IMR-90 (cell line): ENCODE data around the gene DOCK9. TPM values are rescaled to one million over a fixed set of nuclear protein-coding genes. Genes with fewer than 3 reads are reported as not detected.

Experiments
- ATAC-seq: fragments of 200-7000 bp; cut with Tn5 transposase; 2 replicates; pipeline ENCODE4 v1.9.1; 2020; ENCODE audit warnings: low read depth, mild to moderate bottlenecking, moderate library complexity
- BruUV-seq: library from RNA; stranded (reverse); fragments of 400-500 nt; replicated peaks from 2 replicates; lab custom pipeline; 2021; lab: Mats Ljungman, UMichigan
- CTCF ChIA-PET: fragments of 300-600 bp; formaldehyde crosslinking; extraction: SDS; loops from one replicate; lab custom pipeline; 2021; ENCODE audit warnings: antibody characterized with exemption; lab: Yijun Ruan, JAX
- POLR2A ChIA-PET: fragments of 300-600 bp; sonication (Branson Sonifier 250); formaldehyde crosslinking; loops from one replicate; lab custom pipeline; 2022; ENCODE audit warnings: antibody characterized with exemption; ENCODE audit not compliant: unreplicated experiment; lab: Charles Lee
- DNase-seq: peaks from one replicate; pipeline ENCODE4 v3.0.0; 2013
- H2AFZ ChIP-seq: replicated peaks from 2 replicates; pipeline ENCODE3; 2013; ENCODE audit warnings: low read length, mild to moderate bottlenecking; ENCODE audit not compliant: poor library complexity
- H2AK5ac ChIP-seq: 2 replicates; pipeline ENCODE4 v1.6.1; 2013; ENCODE audit warnings: low read depth, low read length, inconsistent platforms
- H2AK9ac ChIP-seq: replicated peaks from 2 replicates; pipeline ENCODE3; 2013; ENCODE audit warnings: mild to moderate bottlenecking, low read depth, low read length, moderate library complexity; ENCODE audit not compliant: poor library complexity
- H2BK120ac ChIP-seq: 2 replicates; pipeline ENCODE4 v1.6.1; 2013; ENCODE audit warnings: low read depth, low read length, inconsistent platforms
- H2BK15ac ChIP-seq: 3 replicates; pipeline ENCODE4 v1.6.1; 2013; ENCODE audit warnings: low read depth, low read length, inconsistent platforms
- H2BK20ac ChIP-seq: 2 replicates; pipeline ENCODE4 v1.6.1; 2013; ENCODE audit warnings: low read depth, mild to moderate bottlenecking, inconsistent platforms, low read length, moderate library complexity
- H2BK5ac ChIP-seq: 2 replicates; pipeline ENCODE4 v1.6.1; 2013; ENCODE audit warnings: mild to moderate bottlenecking, low read depth, low read length, inconsistent platforms; ENCODE audit not compliant: poor library complexity, severe bottlenecking
- H3K14ac ChIP-seq: replicated peaks from 2 replicates; pipeline ENCODE4 v1.6.1; 2013; ENCODE audit warnings: low read depth, low read length, inconsistent platforms
- H3K18ac ChIP-seq: 2 replicates; pipeline ENCODE4 v1.6.1; 2013; ENCODE audit warnings: low read depth, low read length, control low read depth
- H3K23ac ChIP-seq: 2 replicates; pipeline ENCODE4 v1.6.1; 2013; ENCODE audit warnings: low read depth, low read length, inconsistent platforms
- H3K27ac ChIP-seq: 2 replicates; pipeline ENCODE4 v1.5.1; 2013; ENCODE audit warnings: mild to moderate bottlenecking, control low read depth, low read length; ENCODE audit not compliant: insufficient read depth
- H3K27me3 ChIP-seq: 2 replicates; pipeline ENCODE4 v1.6.1; 2013; ENCODE audit warnings: low read length; ENCODE audit not compliant: control insufficient read depth, insufficient read depth
- H3K36me3 ChIP-seq: 2 replicates; pipeline ENCODE4 v1.6.1; 2013; ENCODE audit warnings: low read length, mixed read lengths; ENCODE audit not compliant: control insufficient read depth, insufficient read depth
- H3K4ac ChIP-seq: 2 replicates; pipeline ENCODE4 v1.6.1; 2013; ENCODE audit warnings: low read depth, low read length, inconsistent platforms
- H3K4me1 ChIP-seq: 2 replicates; pipeline ENCODE4 v1.6.1; 2013; ENCODE audit warnings: low read length, mixed read lengths; ENCODE audit not compliant: control insufficient read depth, insufficient read depth
- H3K4me2 ChIP-seq: 2 replicates; pipeline ENCODE4 v1.6.1; 2013; ENCODE audit warnings: low read depth, mild to moderate bottlenecking, control low read depth, low read length, moderate library complexity
- H3K4me3 ChIP-seq: 2 replicates; pipeline ENCODE4 v1.5.1; 2013; ENCODE audit warnings: low read depth, mild to moderate bottlenecking, control low read depth, low read length, moderate library complexity; ENCODE audit not compliant: insufficient read depth
- H3K56ac ChIP-seq: 2 replicates; pipeline ENCODE4 v1.6.1; 2013; ENCODE audit warnings: low read length, inconsistent platforms; ENCODE audit not compliant: insufficient read depth; ENCODE audit errors: extremely low read depth
- H3K79me1 ChIP-seq, 2 experiments: 2 replicates each; pipeline ENCODE4 v1.6.1; 2013; ENCODE audit warnings: low read length in 2 of 2, inconsistent platforms in 1 of 2, low read depth in 1 of 2
- H3K9ac ChIP-seq: 2 replicates; pipeline ENCODE4 v1.6.1; 2013; ENCODE audit warnings: low read depth, low read length, control low read depth
- H3K9me1 ChIP-seq: 2 replicates; pipeline ENCODE4 v1.6.1; 2013; ENCODE audit warnings: low read length, inconsistent platforms; ENCODE audit not compliant: insufficient read depth
- H3K9me3 ChIP-seq: 2 replicates; pipeline ENCODE4 v1.6.1; 2013; ENCODE audit warnings: low read length; ENCODE audit not compliant: control insufficient read depth, insufficient read depth
- H4K20me1 ChIP-seq: 2 replicates; pipeline ENCODE4 v1.6.1; 2013; ENCODE audit warnings: low read length, inconsistent platforms; ENCODE audit not compliant: insufficient read depth
- H4K5ac ChIP-seq: 2 replicates; pipeline ENCODE4 v1.6.1; 2013; ENCODE audit warnings: mild to moderate bottlenecking, low read depth, low read length, control low read depth
- H4K8ac ChIP-seq, 2 experiments: 2 replicates each; pipeline ENCODE4 v1.6.1; 2013; ENCODE audit warnings: low read depth in 2 of 2, low read length in 2 of 2, control low read depth in 1 of 2, inconsistent platforms in 1 of 2
- H4K91ac ChIP-seq: 2 replicates; pipeline ENCODE4 v1.6.1; 2013; ENCODE audit warnings: low read depth, low read length, inconsistent platforms; ENCODE audit not compliant: insufficient read depth
- BHLHE40 ChIP-seq: fragments of 150-350 bp; IDR thresholded peaks from 2 replicates; pipeline ENCODE4 v1.6.1; 2016; ENCODE audit warnings: mild to moderate bottlenecking, low read depth, low read length
- CEBPB ChIP-seq: IDR thresholded peaks from 2 replicates; pipeline ENCODE4 v1.6.1; 2012; ENCODE audit warnings: low read depth, low read length, improper control_type of control experiment
- CHD1 ChIP-seq: IDR thresholded peaks from 2 replicates; pipeline ENCODE4 v1.6.1; 2012; ENCODE audit warnings: low read depth, low read length, improper control_type of control experiment
- CTCF ChIP-seq: conservative IDR thresholded peaks from 2 replicates; pipeline ENCODE4 v1.5.1; 2012; ENCODE audit warnings: mild to moderate bottlenecking, low read depth, low read length, improper control_type of control experiment
- ELK1 ChIP-seq: fragments of 150-350 bp; IDR thresholded peaks from 2 replicates; pipeline ENCODE4 v1.6.1; 2016; ENCODE audit warnings: low read depth, mild to moderate bottlenecking, low read length, moderate library complexity, borderline replicate concordance
- FOS ChIP-seq: fragments of 150-350 bp; IDR thresholded peaks from 2 replicates; pipeline ENCODE4 v1.6.1; 2016; ENCODE audit warnings: low read depth, low read length
- MAFK ChIP-seq: IDR thresholded peaks from 2 replicates; pipeline ENCODE4 v1.6.1; 2012; ENCODE audit warnings: low read depth, low read length, improper control_type of control experiment
- MAZ ChIP-seq: IDR thresholded peaks from 2 replicates; pipeline ENCODE4 v1.6.1; 2012; ENCODE audit warnings: low read depth, mild to moderate bottlenecking, low read length, improper control_type of control experiment, moderate library complexity, borderline replicate concordance
- MXI1 ChIP-seq: IDR thresholded peaks from 2 replicates; pipeline ENCODE4 v1.6.1; 2012; ENCODE audit warnings: low read depth, mild to moderate bottlenecking, low read length, moderate library complexity, borderline replicate concordance
- NFE2L2 ChIP-seq: fragments of 150-350 bp; IDR thresholded peaks from 2 replicates; pipeline ENCODE4 v1.6.1; 2016; ENCODE audit warnings: low read depth, mild to moderate bottlenecking, low read length
- POLR2A ChIP-seq: IDR thresholded peaks from 2 replicates; pipeline ENCODE4 v1.6.1; 2012; ENCODE audit warnings: mild to moderate bottlenecking, low read depth, low read length
- RAD21 ChIP-seq: IDR thresholded peaks from 2 replicates; pipeline ENCODE4 v1.6.1; 2012; ENCODE audit warnings: low read length, improper control_type of control experiment
- RCOR1 ChIP-seq: IDR thresholded peaks from 2 replicates; pipeline ENCODE4 v1.6.1; 2012; ENCODE audit warnings: mild to moderate bottlenecking, low read length, improper control_type of control experiment; ENCODE audit not compliant: insufficient replicate concordance
- RFX5 ChIP-seq: IDR thresholded peaks from 2 replicates; pipeline ENCODE4 v1.8.0; 2012; ENCODE audit warnings: low read depth, mild to moderate bottlenecking, low read length, moderate library complexity
- SMC3 ChIP-seq: fragments of 150-350 bp; IDR thresholded peaks from 2 replicates; pipeline ENCODE4 v1.6.1; 2016; ENCODE audit warnings: low read depth, mild to moderate bottlenecking, antibody characterized with exemption, low read length, moderate library complexity
- USF2 ChIP-seq: fragments of 150-350 bp; IDR thresholded peaks from 2 replicates; pipeline ENCODE4 v1.6.1; 2017; ENCODE audit warnings: mild to moderate bottlenecking, antibody characterized with exemption, low read length, low read depth
- WGBS, 2 experiments: methylation state at CpG; one replicate each; pipeline versions ENCODE4 v1.1.5 to v1.1.7; 2013; ENCODE audit warnings: missing lambda C conversion rate in 2 of 2; ENCODE audit not compliant: insufficient read length in 1 of 2; ENCODE audit errors: extremely low coverage in 2 of 2; 5-methylcytosine and 5-hydroxymethylcytosine counted together
- dilution Hi-C: fragments of 300-500 bp; cut with HindIII; formaldehyde crosslinking; loops from one replicate; pipeline ENCODE4 v1.14.3; 2018; ENCODE audit warnings: low sequenced_read_pairs; ENCODE audit not compliant: unreplicated experiment
- in situ Hi-C: fragments of 300-500 bp; cut with MboI; formaldehyde crosslinking; loops from 3 replicates; pipeline ENCODE4 v1.14.3; 2019; ENCODE audit warnings: low sequenced_read_pairs, inconsistent platforms, mixed read lengths
- intact Hi-C: fragments of 100-400 bp; cut with micrococcal nuclease; formaldehyde crosslinking; loops from 2 replicates; pipeline ENCODE4 v1.10.0; 2022
- polyA plus RNA-seq, 3 experiments: library from polyadenylated mRNA; depleted of rRNA; stranded (reverse); fragments of >200 nt; gene quantifications; 2 replicates each; pipeline ENCODE4 v1.2.3, GENCODE V29; 2012; ENCODE audit warnings: low replicate concordance in 1 of 3
- total RNA-seq: library from RNA; depleted of rRNA; stranded (reverse); fragments of >200 nt; gene quantifications from 2 replicates; pipeline ENCODE4 v1.2.3, GENCODE V29; 2012

Gene DOCK9
- total and polyA plus RNA-seq, 2 of the 4 experiments (the other 2 are of a cell fraction): 4.8 to 7.2 TPM

- Histone ChIP-seq H3K4me3 (no peak overlapping the region), H3K4ac (no peak overlapping the region), H3K9ac (no peak overlapping the region), H4K20me1 (no peaks in the 10 kb centered on the region), H3K18ac (no peak overlapping the region), H3K4me2 (no peak overlapping the region), H3K14ac (no peak overlapping the region), H3K56ac (no peak overlapping the region), H2BK20ac (no peak overlapping the region), H3K27ac (no peak overlapping the region), H3K9me1 (no peaks in the 10 kb centered on the region; the same call in 1 of the 2 replicates), H2AK5ac (no peak overlapping the region), H3K36me3 (0 out of 2 replicates have a peak, but pooled peaks cover 2% of the 10 kb centered on the region), H2AK9ac (no peak overlapping the region), H4K91ac (no peak overlapping the region), H3K79me1 (no peaks in the 10 kb centered on the region), H3K9me3 (no peaks in the 10 kb centered on the region), H2BK15ac (no peak overlapping the region), H4K5ac (no peak overlapping the region), H2AFZ (no peak overlapping the region), H3K4me1 (no peaks in the 10 kb centered on the region), H4K8ac (no peak overlapping the region), H3K27me3 (no peaks in the 10 kb centered on the region), H2BK120ac (no peak overlapping the region), H2BK5ac (no peak overlapping the region), H3K23ac (no peak overlapping the region)
- dilution Hi-C loops: no loop called here
- ChIA-PET CTCF (interaction anchor here (1.4 kb wide), 1 partner anchor 17 kb away, joined by 3 read pairs; no protein-coding TSS in a partner anchor), POLR2A (no interaction called here)
- BruUV-seq: no TSS peak
- in situ Hi-C loops: no loop called here
- no CpG with 5 or more reads among the region's 3 CpGs for WGBS, 2 experiments
- DNase-seq: no peak
- ATAC-seq: no peak
- intact Hi-C loops: no loop called here
- no peak for TF ChIP-seq CHD1
- no peak for TF ChIP-seq MAFK
- TF ChIP-seq SMC3: no peak
- TF ChIP-seq RAD21: no peak
- no peak for TF ChIP-seq FOS
- no peak for TF ChIP-seq MXI1
- no peak for TF ChIP-seq ELK1
- no peak for TF ChIP-seq BHLHE40
- no peak for TF ChIP-seq RFX5
- TF ChIP-seq RCOR1: no peak
- no peak for TF ChIP-seq USF2
- TF ChIP-seq POLR2A: no peak
- TF ChIP-seq MAZ: no peak
- no peak for TF ChIP-seq NFE2L2
- TF ChIP-seq CEBPB: no peak
- no peak for TF ChIP-seq CTCF
Observed at GRCh38 chr13:98883998-98884397, 93.9 kb downstream of the DOCK9 start.
